HG03103 (cell line): ENCODE results near the gene TPPP2.
A peak's percentile ranks its signal among the peaks of the same experiment; 100 is the strongest.
"Not testable (repeated sequence)": the region's sequence is repeated elsewhere in the genome, so short reads cannot be mapped to it uniquely, and the experiment has no call there.

Source experiments
- ATAC-seq: cut with Tn5 transposase; IDR thresholded peaks from one replicate; pipeline ENCODE4 v1.9.1; 2021; ENCODE audit warnings: low read depth; ENCODE audit not compliant: unreplicated experiment

Gene TPPP2

DNA sequence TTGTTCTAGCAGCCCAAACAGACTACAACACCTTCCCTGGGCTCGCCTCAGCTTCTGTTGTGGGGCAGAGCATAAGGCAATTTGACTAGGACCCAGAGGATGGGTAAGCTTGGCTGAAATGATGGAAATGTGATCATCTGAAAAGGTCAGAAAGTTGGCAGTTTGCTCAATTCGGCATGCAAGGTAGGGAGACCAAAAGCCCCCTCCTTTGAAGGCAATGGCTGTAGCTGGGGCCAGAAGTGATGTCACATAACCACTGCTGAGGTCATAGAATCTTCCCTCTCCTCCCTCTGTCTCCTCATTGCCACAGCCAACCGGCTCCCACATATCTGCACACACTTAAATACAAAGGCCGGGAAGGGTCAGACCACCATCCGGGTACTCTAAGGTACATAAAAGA, at the start of gene TPPP2:
TSS of gene TPPP2 (plus strand) at position 301 of the 400 bp plus-strand sequence. CDS start 365 bp downstream, outside the sequence.
- no peak for ATAC-seq

GRCh38 chr14:20980906-20981305, 49.1 kb upstream of the TPPP2 start:
- ATAC-seq = no peak

DNA sequence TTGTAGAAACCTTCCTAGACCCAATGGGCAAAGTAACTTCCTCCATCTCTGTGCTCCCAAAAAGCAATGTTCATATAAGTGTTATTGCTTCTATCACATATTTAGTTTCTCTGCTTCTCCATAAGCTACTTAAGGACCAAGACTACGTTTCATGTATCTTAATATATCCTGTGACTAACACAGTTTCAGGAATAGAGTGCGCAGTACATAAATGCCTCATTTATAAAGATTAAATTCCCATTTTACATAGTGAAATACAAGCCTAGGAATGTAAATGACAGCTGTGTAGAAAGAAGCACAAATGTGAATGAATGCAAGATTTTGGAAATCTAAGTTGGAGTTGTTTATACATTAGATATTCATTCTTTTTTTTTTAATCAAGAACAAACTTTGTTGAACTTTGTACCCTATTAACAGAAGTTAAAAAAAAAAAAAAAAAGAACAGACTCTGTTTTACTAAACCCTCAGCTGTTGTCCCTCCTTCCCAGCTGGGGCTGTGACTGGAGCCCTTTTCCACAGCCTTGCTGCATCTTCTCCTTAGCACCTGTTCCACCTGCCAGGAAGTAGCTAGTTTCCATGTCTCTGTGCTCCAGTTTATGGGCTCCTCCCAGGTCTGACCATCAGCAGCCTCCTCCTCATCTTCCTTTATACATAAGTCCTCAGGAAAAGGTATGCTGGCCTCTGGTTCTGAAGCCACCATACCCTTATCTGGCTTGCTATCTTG, 47.2 kb upstream of the TPPP2 start:
- ATAC-seq = no peak

DNA sequence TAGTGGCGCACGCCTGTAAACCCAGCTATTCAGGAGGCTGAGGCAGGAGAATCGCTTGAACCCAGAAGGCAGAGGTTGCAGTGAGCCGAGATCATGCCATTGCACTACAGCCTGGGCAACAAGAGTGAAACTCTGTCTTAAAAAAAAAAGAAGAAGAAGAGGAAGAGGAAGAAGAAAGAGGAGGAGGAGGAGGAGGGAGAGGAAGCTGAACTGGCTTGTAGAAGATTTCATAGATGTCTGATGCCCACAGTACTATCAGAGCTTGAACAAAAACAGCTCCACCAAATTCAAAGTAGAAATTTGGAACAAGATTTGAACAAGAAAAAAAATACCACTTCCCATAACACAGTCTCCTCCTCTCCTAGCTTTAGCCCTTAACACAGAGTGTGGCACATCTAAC, 44.4 kb upstream of the TPPP2 start:
- ATAC-seq = not testable (repeated sequence)

GRCh38 chr14:20986811-20987210, 43.2 kb upstream of the TPPP2 start:
- no peak for ATAC-seq

- no peak for ATAC-seq
Observed at GRCh38 chr14:20988717-20989470, 41.1 kb upstream of the TPPP2 start.

GRCh38 chr14:20989471-20989786, 40.6 kb upstream of the TPPP2 start:
- ATAC-seq = no peak

DNA sequence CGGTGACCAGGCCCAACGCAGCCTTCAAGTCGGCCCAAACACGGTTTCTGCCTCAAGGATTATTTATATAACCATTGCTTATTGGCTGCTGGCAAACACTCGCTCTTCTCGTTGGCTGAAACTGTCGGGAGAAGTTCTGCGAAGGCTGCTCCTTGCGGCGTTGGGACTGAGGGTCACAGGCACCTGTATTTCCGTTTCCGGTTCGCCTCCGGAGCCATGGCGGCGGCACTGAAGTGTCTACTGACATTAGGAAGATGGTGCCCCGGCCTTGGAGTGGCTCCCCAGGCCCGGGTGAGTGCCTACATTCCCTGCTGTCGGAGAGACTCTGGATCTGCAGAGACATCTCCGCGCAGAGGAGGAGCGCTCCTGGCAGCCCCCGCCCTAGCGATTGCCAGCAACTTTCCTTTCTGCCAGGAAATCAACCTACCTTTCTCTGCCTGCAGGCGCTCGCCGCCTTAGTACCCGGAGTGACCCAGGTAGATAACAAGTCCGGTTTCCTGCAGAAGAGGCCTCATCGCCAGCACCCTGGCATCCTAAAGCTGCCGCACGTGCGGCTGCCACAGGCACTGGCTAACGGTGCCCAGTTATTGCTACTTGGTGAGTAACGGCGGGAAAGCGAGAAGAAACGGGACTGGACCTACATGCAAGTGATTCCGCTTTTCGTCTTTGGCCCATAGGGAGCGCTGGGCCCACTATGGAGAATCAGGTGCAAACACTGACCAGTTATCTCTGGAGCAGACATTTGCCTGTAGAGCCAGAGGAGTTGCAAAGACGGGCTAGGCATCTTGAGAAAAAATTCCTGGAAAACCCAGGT, 40.0 kb upstream of the TPPP2 start, which contains the start of gene METTL17:
TSS of gene METTL17 (plus strand) at position 194 of the 814 bp plus-strand sequence. CDS start at position 217, 23 bp downstream.
- ATAC-seq = peak; percentile 93

GRCh38 chr14:20996521-20996920, 33.5 kb upstream of the TPPP2 start:
- no peak for ATAC-seq

GRCh38 chr14:20997115-20997514, 32.9 kb upstream of the TPPP2 start:
- no peak for ATAC-seq

DNA sequence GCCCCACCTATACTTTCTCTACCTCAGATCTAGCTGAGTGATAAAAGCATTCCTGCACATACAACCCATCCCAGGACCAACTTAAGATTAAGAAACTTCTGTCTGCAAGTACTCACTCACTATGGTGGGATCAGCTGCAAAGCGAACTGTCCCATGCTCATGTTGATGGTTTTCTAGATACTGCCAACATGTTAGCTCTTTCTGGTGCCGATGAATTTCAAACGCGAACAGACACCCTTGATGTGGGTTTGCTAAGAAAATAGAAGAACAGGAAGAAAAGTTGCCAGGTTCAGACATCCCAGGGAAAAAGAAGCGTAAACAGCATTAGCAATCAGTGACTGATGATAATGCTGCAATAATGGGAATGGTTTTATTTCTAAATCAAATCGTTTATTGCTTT, 32.5 kb upstream of the TPPP2 start:
- ATAC-seq = no peak

GRCh38 chr14:20998139-20998538, 31.9 kb upstream of the TPPP2 start:
- no peak for ATAC-seq

GRCh38 chr14:20998674-20999366, 31.2 kb upstream of the TPPP2 start, which contains the start of gene SLC39A2:
TSS of gene SLC39A2 (plus strand) at chr14:20999293. CDS start at chr14:20999447, 154 bp downstream.
- no peak for ATAC-seq

DNA sequence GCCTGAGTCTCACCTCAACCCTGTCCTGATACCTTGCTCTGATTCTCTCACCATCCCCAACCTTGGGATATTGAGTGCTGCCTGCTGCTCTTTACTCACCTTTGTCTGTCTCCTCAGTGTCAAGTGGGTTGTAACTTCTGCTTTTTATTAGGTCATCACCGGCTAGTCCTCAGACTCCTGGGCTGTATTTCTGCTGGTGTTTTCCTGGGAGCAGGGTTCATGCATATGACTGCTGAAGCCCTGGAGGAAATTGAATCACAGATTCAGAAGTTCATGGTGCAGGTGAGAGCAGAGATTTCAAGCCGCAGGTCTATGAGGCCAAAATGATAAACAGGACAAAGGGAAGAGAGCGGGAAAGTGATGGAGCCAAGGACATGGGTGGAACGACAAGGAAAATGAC, 30.4 kb upstream of the TPPP2 start:
- no peak for ATAC-seq

DNA sequence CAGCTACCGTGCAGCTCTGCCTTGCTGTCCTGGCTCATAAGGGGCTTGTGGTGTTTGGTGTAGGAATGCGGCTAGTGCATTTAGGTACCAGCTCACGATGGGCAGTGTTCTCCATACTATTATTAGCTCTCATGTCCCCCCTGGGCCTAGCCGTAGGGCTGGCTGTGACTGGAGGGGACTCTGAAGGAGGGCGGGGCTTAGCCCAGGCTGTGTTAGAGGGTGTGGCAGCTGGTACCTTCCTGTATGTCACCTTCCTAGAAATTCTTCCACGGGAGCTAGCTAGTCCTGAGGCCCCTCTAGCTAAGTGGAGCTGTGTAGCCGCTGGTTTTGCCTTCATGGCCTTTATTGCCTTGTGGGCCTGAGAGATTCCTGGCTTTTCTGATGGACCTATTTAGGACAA, 28.8 kb upstream of the TPPP2 start:
- no peak for ATAC-seq

DNA sequence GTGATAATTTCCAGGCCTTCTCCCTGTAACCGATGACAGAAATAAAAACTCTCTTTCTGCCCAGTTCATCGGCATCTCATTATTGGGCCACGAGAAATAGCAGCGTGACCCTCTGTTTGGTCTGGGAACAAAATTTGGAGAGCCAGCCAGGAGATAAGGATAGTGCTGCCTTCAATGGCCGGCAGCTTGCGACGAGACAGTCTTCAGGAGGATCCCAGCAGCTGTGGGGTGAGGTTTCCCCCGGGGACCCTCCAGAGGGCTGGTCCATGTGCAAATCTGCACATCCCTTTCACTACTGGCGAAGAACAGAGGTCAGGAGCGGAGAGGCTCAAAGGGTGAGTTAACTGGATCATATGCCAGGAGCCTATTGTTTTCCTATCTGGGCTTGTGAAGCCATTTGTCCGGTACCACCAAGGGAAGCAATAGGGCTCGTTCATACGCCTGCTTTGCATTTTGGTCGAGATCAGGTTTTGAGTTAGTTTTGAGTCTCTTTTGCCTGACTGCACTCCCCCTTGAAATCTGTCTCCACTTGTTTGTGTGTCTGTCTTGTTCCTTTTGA, 26.1 kb upstream of the TPPP2 start:
- ATAC-seq = no peak

DNA sequence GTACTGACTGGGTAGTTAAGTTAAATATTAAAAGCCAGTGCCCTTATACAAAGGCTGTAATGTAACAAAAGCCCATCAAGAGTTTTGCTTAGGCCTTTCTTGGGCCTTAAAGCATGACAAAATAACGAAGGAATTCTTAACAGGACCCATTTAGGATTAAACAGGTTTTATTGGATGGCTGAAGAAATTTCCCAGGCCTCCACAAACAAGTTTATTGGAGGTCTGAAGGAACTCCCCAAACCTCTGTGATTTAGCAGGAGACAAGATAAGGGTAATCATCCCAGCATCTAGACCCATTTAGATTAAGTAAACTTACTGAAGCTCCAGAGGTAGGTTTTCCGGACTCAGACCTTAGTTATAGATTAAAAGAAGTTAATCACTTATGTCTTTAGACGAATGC, 20.3 kb upstream of the TPPP2 start:
- not testable (repeated sequence) for ATAC-seq

- no peak for ATAC-seq
Observed at GRCh38 chr14:21011136-21011535, 18.9 kb upstream of the TPPP2 start.

DNA sequence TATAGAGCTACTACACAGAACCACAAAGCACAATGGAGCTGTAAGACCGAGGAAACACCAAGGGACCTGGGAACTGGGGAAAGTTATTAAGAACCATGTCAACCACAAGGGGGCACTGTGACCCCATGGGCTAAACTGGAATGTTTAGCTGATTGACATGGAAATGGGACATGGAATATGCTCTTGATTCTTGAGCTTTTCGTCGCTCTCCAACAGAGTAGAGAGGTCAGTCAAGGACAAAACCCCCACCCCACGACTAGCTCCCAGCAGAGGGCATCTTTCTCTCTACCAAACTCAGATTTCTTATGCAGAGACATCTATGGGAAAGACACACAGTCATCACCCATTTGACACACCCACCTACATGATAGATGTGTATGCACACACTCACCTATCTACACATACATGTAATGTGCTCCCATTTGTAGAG, 15.2 kb upstream of the TPPP2 start:
- no peak for ATAC-seq

GRCh38 chr14:21015312-21015711, 14.7 kb upstream of the TPPP2 start:
- no peak for ATAC-seq
